ENCODE data around the gene LSAMP.

- no peak for TF ChIP-seq CTCF (IDR thresholded peaks at IDR 0.05)
- TF ChIP-seq REST (IDR thresholded peaks at IDR 0.05; ENCODE audit: insufficient read depth in 1 of 2, low read depth in 2 of 2, low read length in 1 of 2) = no peak
- no peak for TF ChIP-seq POLR2AphosphoS5 (IDR thresholded peaks at IDR 0.05; ENCODE audit: low read depth, low read length)
- TF ChIP-seq TCF7L2 (IDR thresholded peaks at IDR 0.05; ENCODE audit: low read depth, low read length) = no peak
- no peak for TF ChIP-seq SIN3A (IDR thresholded peaks at IDR 0.05; ENCODE audit: borderline replicate concordance, insufficient read depth, low read depth, low read length)
These were observed 15.6 kb downstream of the LSAMP start for GRCh38 chr3:116429479-116430269.
